Measurements from ENCODE around the gene NFIX. TPM values are rescaled to one million over a fixed set of nuclear protein-coding genes. Genes with fewer than 3 reads are reported as not detected.
A peak's percentile ranks its signal among the peaks of the same experiment; 100 is the strongest.

NFIX gene
- total and polyA plus RNA-seq, 2 of the 13 experiments (the other 11 are each of a cell fraction or from before 2014, with no cell fraction given): 3.4 to 5.4 TPM

- peak; percentile 48 for TF ChIP-seq ZNF18 (CRISPR knock-in tag; IDR thresholded peaks at IDR 0.05; ENCODE audit: insufficient replicate concordance)
- TF ChIP-seq KDM3A (CRISPR knock-in tag; IDR thresholded peaks at IDR 0.05; ENCODE audit: low read depth): 0 out of 2 replicates have a peak, but pooled peaks have one; percentile 12
- TF ChIP-seq ZNF501 (CRISPR knock-in tag; IDR thresholded peaks at IDR 0.05): peak; percentile 86
- TF ChIP-seq ZNF225 (CRISPR knock-in tag; IDR thresholded peaks at IDR 0.05): no peak
- TF ChIP-seq ZNF512B (CRISPR knock-in tag; IDR thresholded peaks at IDR 0.05; ENCODE audit: borderline replicate concordance): no peak
- no peak for TF ChIP-seq ZNF337 (CRISPR knock-in tag; IDR thresholded peaks at IDR 0.05; ENCODE audit: borderline replicate concordance, low read depth)
- no peak for TF ChIP-seq DBP (CRISPR knock-in tag; IDR thresholded peaks at IDR 0.05; ENCODE audit: not compliant biosample characterization)
- TF ChIP-seq BCL6 (CRISPR knock-in tag; IDR thresholded peaks at IDR 0.05): no peak
- no peak for TF ChIP-seq ZNF879 (CRISPR knock-in tag; IDR thresholded peaks at IDR 0.05)
- TF ChIP-seq ZNF431 (CRISPR knock-in tag; IDR thresholded peaks at IDR 0.05; ENCODE audit: borderline replicate concordance, low read depth): no peak; the same call in 1 of the 2 replicates
- no peak for TF ChIP-seq CC2D1A (CRISPR knock-in tag; IDR thresholded peaks at IDR 0.05)
- no peak for TF ChIP-seq ZFAT (CRISPR knock-in tag; conservative IDR thresholded peaks at IDR 0.05)
- TF ChIP-seq NFE2 (CRISPR knock-in tag; IDR thresholded peaks at IDR 0.05): no peak
- TF ChIP-seq ZNF75D (CRISPR knock-in tag; IDR thresholded peaks at IDR 0.05; ENCODE audit: borderline replicate concordance): no peak
- TF ChIP-seq ZFP62 (CRISPR knock-in tag; IDR thresholded peaks at IDR 0.05): no peak
- no peak for TF ChIP-seq HNRNPUL1 (IDR thresholded peaks at IDR 0.05; ENCODE audit: low read depth, low read length)
- no peak for TF ChIP-seq ZBTB39 (CRISPR knock-in tag; IDR thresholded peaks at IDR 0.05)
- no peak; the same call in 1 of the 2 replicates for TF ChIP-seq ZNF556 (CRISPR knock-in tag; IDR thresholded peaks at IDR 0.05; ENCODE audit: borderline replicate concordance)
- no peak for TF ChIP-seq TMF1 (CRISPR knock-in tag; IDR thresholded peaks at IDR 0.05; ENCODE audit: low read depth)
- no peak for TF ChIP-seq SKI (IDR thresholded peaks at IDR 0.05; ENCODE audit: partially characterized antibody)
- TF ChIP-seq ZNF383 (CRISPR knock-in tag; IDR thresholded peaks at IDR 0.05; ENCODE audit: borderline replicate concordance): no peak
- TF ChIP-seq AHR (CRISPR knock-in tag; IDR thresholded peaks at IDR 0.05): peak; percentile 79; the same call in 1 of the 2 replicates
These were observed 38.6 kb upstream of the NFIX start, which contains the start of gene GADD45GIP1 (continued) for GRCh38 chr19:12956446-12957388.
